Endothelial cell of umbilical vein (primary cell): ENCODE results near the gene PPP1R1C. TPM values are rescaled to one million over a fixed set of nuclear protein-coding genes. Genes with fewer than 3 reads are reported as not detected.
A peak's percentile ranks its signal among the peaks of the same experiment; 100 is the strongest.

Experiments
- BruUV-seq: library from RNA; stranded (reverse); fragments of 400-500 nt; replicated peaks from 2 replicates; lab custom pipeline; 2021; lab: Mats Ljungman, UMichigan
- CTCF ChIA-PET: fragments of 300-600, 350-600 bp; sonication (Branson Sonifier 250); formaldehyde crosslinking; loops from one replicate; lab custom pipeline; 2021; ENCODE audit warnings: antibody characterized with exemption, inconsistent platforms; lab: Charles Lee
- POLR2A ChIA-PET: fragments of 300-600, 350-600 bp; sonication (Branson Sonifier 250); formaldehyde crosslinking; loops from one replicate; lab custom pipeline; 2021; ENCODE audit warnings: antibody characterized with exemption, inconsistent platforms; lab: Charles Lee
- DNase-seq: peaks from one replicate; pipeline ENCODE4 v3.0.0-alpha.2; 2011; ENCODE audit warnings: low read depth, low spot score
- FAIRE-seq: peaks from 2 replicates; lab custom pipeline; 2011; peaks lifted over from hg19 to GRCh38; lab: Jason Lieb, UNC
- H2AFZ ChIP-seq: 2 replicates; pipeline ENCODE4 v1.6.0; 2012; ENCODE audit warnings: low read depth, low read length, control low read depth, inconsistent platforms
- H3K27ac ChIP-seq: 2 replicates; pipeline ENCODE4 v1.5.1; 2011; ENCODE audit warnings: low read depth, mild to moderate bottlenecking, control low read depth, low read length, moderate library complexity; ENCODE audit not compliant: insufficient read depth
- H3K27me3 ChIP-seq, 2 experiments: 2 replicates each; pipeline versions ENCODE4 v1.6.0 to v1.6.1; 2011; ENCODE audit warnings: low read length in 2 of 2, mixed read lengths in 1 of 2; ENCODE audit not compliant: control insufficient read depth in 2 of 2, insufficient read depth in 2 of 2
- H3K36me3 ChIP-seq, 2 experiments: 2 replicates in 1 of 2; 3 replicates in 1 of 2; pipeline ENCODE4 v1.5.1; 2011; ENCODE audit warnings: low read length in 2 of 2, mild to moderate bottlenecking in 1 of 2, moderate library complexity in 1 of 2; ENCODE audit not compliant: control insufficient read depth in 2 of 2, insufficient read depth in 2 of 2; ENCODE audit errors: extremely low read depth in 1 of 2
- H3K4me1 ChIP-seq: 3 replicates; pipeline ENCODE4 v1.5.1; 2011; ENCODE audit warnings: mild to moderate bottlenecking, low read length; ENCODE audit not compliant: control insufficient read depth, insufficient read depth; ENCODE audit errors: extremely low read depth
- H3K4me2 ChIP-seq: 2 replicates; pipeline ENCODE4 v1.6.1; 2011; ENCODE audit warnings: low read length, control low read depth, mixed read lengths; ENCODE audit not compliant: insufficient read depth
- H3K4me3 ChIP-seq, 3 experiments: fragments of 200-600 bp in 1 of 3; sonication (generic), shearing (Covaris generic) in 1 of 3; replicated peaks in 1 of 3; 2 replicates each; pipeline ENCODE4 v1.5.1; 2011 to 2016; ENCODE audit warnings: control low read depth in 3 of 3, low read length in 3 of 3, mild to moderate bottlenecking in 2 of 3, inconsistent platforms in 1 of 3, low read depth in 1 of 3, moderate library complexity in 1 of 3; ENCODE audit not compliant: insufficient read depth in 1 of 3
- H3K79me2 ChIP-seq: 2 replicates; pipeline ENCODE4 v1.6.0; 2012; ENCODE audit warnings: low read length, inconsistent platforms; ENCODE audit not compliant: control insufficient read depth, insufficient read depth
- H3K9ac ChIP-seq: replicated peaks from 2 replicates; pipeline ENCODE3; 2011; ENCODE audit warnings: low read length, control low read depth; ENCODE audit not compliant: insufficient read depth; ENCODE audit errors: extremely low read depth
- H3K9me1 ChIP-seq: replicated peaks from 3 replicates; pipeline ENCODE4 v1.6.0; 2011; ENCODE audit warnings: mild to moderate bottlenecking, low read length; ENCODE audit not compliant: control insufficient read depth, insufficient read depth; ENCODE audit errors: extremely low read depth
- H3K9me3 ChIP-seq: replicated peaks from 2 replicates; pipeline ENCODE4 v1.5.1; 2012; ENCODE audit warnings: low read length, inconsistent platforms; ENCODE audit not compliant: control insufficient read depth, insufficient read depth
- H4K20me1 ChIP-seq: replicated peaks from 2 replicates; pipeline ENCODE3; 2011; ENCODE audit warnings: mild to moderate bottlenecking, low read length; ENCODE audit not compliant: control insufficient read depth, insufficient read depth; ENCODE audit errors: extremely low read depth
- EZH2 ChIP-seq: IDR thresholded peaks from 2 replicates; pipeline ENCODE4 v1.6.1; 2012; ENCODE audit warnings: borderline replicate concordance, low read depth, mild to moderate bottlenecking, moderate library complexity, low read length, inconsistent platforms; ENCODE audit not compliant: severe bottlenecking
- FOS ChIP-seq: IDR thresholded peaks from 2 replicates; pipeline ENCODE4 v1.6.1; 2011; ENCODE audit warnings: mild to moderate bottlenecking, low read length, moderate library complexity, borderline replicate concordance; ENCODE audit not compliant: insufficient read depth
- GATA2 ChIP-seq: IDR thresholded peaks from 2 replicates; pipeline ENCODE4 v1.7.0; 2011; ENCODE audit warnings: low read depth, mild to moderate bottlenecking, moderate library complexity, mixed read lengths, low read length; ENCODE audit not compliant: insufficient read length, insufficient read depth
- JUN ChIP-seq: IDR thresholded peaks from 2 replicates; pipeline ENCODE4 v1.6.1; 2011; ENCODE audit warnings: borderline replicate concordance, low read depth; ENCODE audit not compliant: insufficient read length, insufficient read depth
- MYC ChIP-seq: IDR thresholded peaks from one replicate; pipeline ENCODE4 v1.6.1; 2011; ENCODE audit warnings: mild to moderate bottlenecking, low read depth, low read length
- POLR2AphosphoS5 ChIP-seq: IDR thresholded peaks from 2 replicates; pipeline ENCODE4 v1.6.1; 2012; ENCODE audit warnings: low read depth, mild to moderate bottlenecking, control low read depth, low read length, moderate library complexity; ENCODE audit not compliant: insufficient read depth
- dilution Hi-C: fragments of 300-500 bp; cut with MboI; formaldehyde crosslinking; loops from one replicate; pipeline ENCODE4 v1.15.0; 2019; ENCODE audit warnings: low sequenced_read_pairs; ENCODE audit not compliant: extremely low pct_ligation_motif_present
- intact Hi-C: fragments of 100-400 bp; cut with micrococcal nuclease; formaldehyde crosslinking; loops from one replicate; pipeline ENCODE4 v1.10.0; 2022
- polyA plus RNA-seq, 4 experiments: library from polyadenylated mRNA; depleted of rRNA in 3 of 4; stranded (reverse) in 3 of 4; unstranded in 1 of 4; fragments of >200 nt; gene quantifications; 2 replicates each; pipeline versions ENCODE4 v1.2.1 to v1.2.3, GENCODE V29; 2011 to 2012; ENCODE audit warnings: missing spikeins in 1 of 4
- total RNA-seq: library from RNA; stranded (reverse); gene quantifications from 2 replicates; pipeline ENCODE4 v1.2.3, GENCODE V29; 2021
- TF ChIP-seq, protein P1 (sequence below): IDR thresholded peaks from 2 replicates; pipeline ENCODE4 v1.6.1; 2011; ENCODE audit not compliant: insufficient read depth, insufficient read length

The PPP1R1C gene
- total and polyA plus RNA-seq, 2 donors (not counting 3 experiments of a cell fraction or from before 2014, with no cell fraction given), result 0.26 TPM; not detected in 1

DNA sequence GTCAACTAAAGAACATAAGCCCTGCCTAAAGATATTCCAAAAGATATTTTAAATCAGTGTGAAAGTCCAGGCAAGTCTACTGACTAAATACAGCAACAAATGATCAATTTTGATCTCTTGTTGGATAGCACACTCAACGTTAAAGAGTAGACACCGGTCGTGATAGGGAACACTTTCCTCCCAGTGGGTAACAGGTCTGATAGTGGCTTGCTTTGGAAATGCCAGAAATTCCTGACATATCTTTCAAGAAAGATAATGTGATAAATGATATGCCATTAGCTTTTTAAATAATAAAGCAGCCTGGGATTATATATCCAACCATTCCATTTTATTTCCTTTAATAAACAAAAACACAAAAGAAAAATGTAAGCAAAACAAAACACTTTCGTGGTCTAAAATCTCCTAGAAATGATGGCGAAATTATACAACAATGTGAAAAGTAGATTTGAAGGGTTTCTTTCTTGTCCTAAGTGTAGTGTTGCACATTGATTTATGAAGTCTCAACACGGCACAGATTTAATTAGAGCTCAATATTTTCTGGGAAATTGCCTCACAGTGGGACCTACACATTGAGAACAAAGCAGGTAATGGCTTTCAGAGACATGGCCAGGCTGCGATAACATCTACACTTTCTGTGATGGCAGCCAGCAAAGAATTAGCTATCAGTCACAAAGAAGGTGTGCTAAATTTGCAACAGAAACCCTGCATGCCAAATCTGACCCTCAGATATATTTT, 158.6 kb downstream of the PPP1R1C start:
- Histone ChIP-seq H3K36me3 (no peaks in the 10 kb centered on the region), H3K27me3 (no peaks in the 10 kb centered on the region), H3K9me1 (no peaks in the 10 kb centered on the region), H3K9me3 (no peaks in the 10 kb centered on the region), H3K79me2 (no peaks in the 10 kb centered on the region), H3K4me1 (peaks cover 17% of the 10 kb centered on the region), H3K9ac (peak overlapping the region; percentile 28), H2AFZ (peak overlapping the region; percentile 84), H4K20me1 (no peaks in the 10 kb centered on the region), H3K4me2 (peak overlapping the region; percentile 63), H3K4me3 (no peak overlapping the region), H3K27ac (peak overlapping the region; percentile 91)
- dilution Hi-C loops (no loop called here), intact Hi-C loops (loop anchor here (1.0 kb wide), 1 partner anchor 11 kb away; no protein-coding TSS in a partner anchor)
- BruUV-seq, result TSS peak; percentile 60
- DNase-seq (peak; percentile 49), FAIRE-seq (no peak)
- ChIA-PET POLR2A (no interaction called here), CTCF (interaction anchor here (0.7 to 2.6 kb wide), 6 partner anchors 11 to 522 kb away, joined by 3 to 18 read pairs (median 7); no protein-coding TSS in a partner anchor)
- TF ChIP-seq JUN (peak; percentile 8), GATA2 (peak; percentile 29), MYC (no peak)

DNA sequence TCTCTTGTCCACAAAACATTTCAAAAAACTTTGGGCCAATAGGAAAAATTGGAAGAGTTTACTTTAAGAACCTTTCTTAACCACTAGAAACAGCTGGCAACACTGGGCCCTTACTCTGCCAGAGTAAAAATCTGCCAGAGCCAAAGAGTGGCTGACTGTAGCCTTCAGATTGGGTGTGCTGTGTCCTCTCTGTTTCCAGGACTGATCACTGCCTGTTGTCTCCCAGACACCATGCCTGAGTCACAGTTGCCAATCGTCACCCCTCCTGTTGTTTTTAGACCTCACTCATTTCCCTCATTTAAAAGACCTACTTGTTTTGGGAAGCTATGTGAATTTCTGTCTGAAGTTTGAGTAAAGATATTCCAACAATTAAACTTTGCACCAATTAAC, 159.1 kb downstream of the PPP1R1C start:
- ChIA-PET CTCF (interaction anchor here (1.1 to 2.6 kb wide), 5 partner anchors 12 to 504 kb away, joined by 3 to 18 read pairs (median 7); no protein-coding TSS in a partner anchor), POLR2A (no interaction called here)
- intact Hi-C loops, result loop anchor here (1.0 kb wide), 1 partner anchor 11 kb away; no protein-coding TSS in a partner anchor
- Histone ChIP-seq H3K9me3 (no peaks in the 10 kb centered on the region), H3K4me1 (peaks cover 17% of the 10 kb centered on the region), H3K27ac (peak overlapping the region; percentile 91), H3K36me3 (no peaks in the 10 kb centered on the region), H3K4me2 (peak overlapping the region; percentile 63), H3K9ac (peak overlapping the region; percentile 28), H3K27me3 (no peaks in the 10 kb centered on the region), H3K4me3 (no peak overlapping the region), H4K20me1 (no peaks in the 10 kb centered on the region), H3K9me1 (no peaks in the 10 kb centered on the region), H2AFZ (peak overlapping the region; percentile 84), H3K79me2 (no peaks in the 10 kb centered on the region)
- no TSS peak for BruUV-seq
- dilution Hi-C loops, result no loop called here
- DNase-seq (peak; percentile 84), FAIRE-seq (peak; percentile 82)
- TF ChIP-seq GATA2 (no peak), POLR2AphosphoS5 (peak; percentile 20), EZH2 (no peak), FOS (peak; percentile 58)
- TF ChIP-seq, protein P1, sequence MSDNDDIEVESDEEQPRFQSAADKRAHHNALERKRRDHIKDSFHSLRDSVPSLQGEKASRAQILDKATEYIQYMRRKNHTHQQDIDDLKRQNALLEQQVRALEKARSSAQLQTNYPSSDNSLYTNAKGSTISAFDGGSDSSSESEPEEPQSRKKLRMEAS, result no peak
